Panc1 (cell line): ENCODE data around the gene ROBO1.

ENCODE experiments used
- CTCF ChIP-seq: fragments of 450-650 bp; IDR thresholded peaks from 2 replicates; pipeline ENCODE4 v1.5.1; 2017; ENCODE audit warnings: mild to moderate bottlenecking
- POLR2AphosphoS5 ChIP-seq: IDR thresholded peaks from 2 replicates; pipeline ENCODE4 v1.6.1; 2012; ENCODE audit warnings: mild to moderate bottlenecking, low read depth, low read length, moderate library complexity
- REST ChIP-seq, 2 experiments: IDR thresholded peaks; 2 replicates each; pipeline ENCODE4 v1.6.1; 2011 to 2012; ENCODE audit warnings: low read depth in 2 of 2, control low read depth in 1 of 2, low read length in 1 of 2, mild to moderate bottlenecking in 1 of 2, moderate library complexity in 1 of 2; ENCODE audit not compliant: insufficient read depth in 1 of 2
- TCF7L2 ChIP-seq: IDR thresholded peaks from 2 replicates; pipeline ENCODE4 v1.6.1; 2011; ENCODE audit warnings: mild to moderate bottlenecking, low read depth, low read length, inconsistent platforms

GRCh38 chr3:78647726-78648125 is 1120.1 kb downstream of the ROBO1 start:
- TF ChIP-seq CTCF (no peak), POLR2AphosphoS5 (no peak), REST (IDR thresholded peaks at IDR 0.05; ENCODE audit: insufficient read depth in 1 of 2, low read depth in 2 of 2, low read length in 1 of 2) (no peak), TCF7L2 (no peak)
